Activated CD8-positive, alpha-beta memory T cell treated with anti-CD3 and anti-CD28 coated beads, Interleukin-2, amount 50 U/mL, for 48 hours (primary cell): ENCODE measurements around the gene GPR4.
"Not testable (repeated sequence)": the region's sequence is repeated elsewhere in the genome, so short reads cannot be mapped to it uniquely, and the experiment has no call there.

Source experiments
- DNase-seq: peaks from one replicate; pipeline ENCODE4 v3.0.0-alpha.2; 2020

GPR4 gene

GRCh38 chr19:45601524-45602374, at the start of gene GPR4:
TSS of gene GPR4 (minus strand) at chr19:45602212. CDS start at chr19:45591866, 10,346 bp downstream.
- DNase-seq = no peak

- no peak for DNase-seq
Measured at GRCh38 chr19:45650722-45651121, 48.7 kb upstream of the GPR4 start.

- no peak for DNase-seq
Measured at GRCh38 chr19:45646345-45646698, 44.3 kb upstream of the GPR4 start.

- peak; percentile 87 for DNase-seq
Measured at GRCh38 chr19:45645631-45646344, 43.8 kb upstream of the GPR4 start.

- DNase-seq = no peak
Measured at GRCh38 chr19:45645068-45645630, 43.1 kb upstream of the GPR4 start.

GRCh38 chr19:45643927-45644771, 42.1 kb upstream of the GPR4 start:
- DNase-seq = no peak

- DNase-seq = peak; percentile 99
Measured at GRCh38 chr19:45643024-45643926, 41.3 kb upstream of the GPR4 start.

- DNase-seq = peak; percentile 92
Measured at GRCh38 chr19:45641274-45642105, 39.5 kb upstream of the GPR4 start.

- peak; percentile 85 for DNase-seq
Measured at GRCh38 chr19:45640849-45641273, 38.8 kb upstream of the GPR4 start.

- DNase-seq = peak; percentile 79
Measured at GRCh38 chr19:45638930-45639729, 37.1 kb upstream of the GPR4 start, which contains the start of gene EML2. TSS of gene EML2 (minus strand) at chr19:45639397. CDS start at chr19:45639376, 21 bp downstream.

- DNase-seq = no peak
Measured at GRCh38 chr19:45637890-45638667, 36.1 kb upstream of the GPR4 start.

- DNase-seq = no peak
Measured at GRCh38 chr19:45636902-45637301, 34.9 kb upstream of the GPR4 start.

GRCh38 chr19:45636275-45636674, 34.3 kb upstream of the GPR4 start:
- DNase-seq = no peak

- peak; percentile 82 for DNase-seq
Measured at GRCh38 chr19:45632468-45633196, 30.6 kb upstream of the GPR4 start.

GRCh38 chr19:45630463-45630862, 28.5 kb upstream of the GPR4 start:
- no peak for DNase-seq

- no peak for DNase-seq
Measured at GRCh38 chr19:45629704-45630103, 27.7 kb upstream of the GPR4 start.

- not testable (repeated sequence) for DNase-seq
Measured at GRCh38 chr19:45628219-45628618, 26.2 kb upstream of the GPR4 start.

- DNase-seq = no peak
Measured at GRCh38 chr19:45623984-45624383, 22.0 kb upstream of the GPR4 start.
